Measurements from ENCODE around the gene DDX10.

GRCh38 chr11:108880510-108880909 lies 215.6 kb downstream of the DDX10 start:
- TF ChIP-seq, protein P1, sequence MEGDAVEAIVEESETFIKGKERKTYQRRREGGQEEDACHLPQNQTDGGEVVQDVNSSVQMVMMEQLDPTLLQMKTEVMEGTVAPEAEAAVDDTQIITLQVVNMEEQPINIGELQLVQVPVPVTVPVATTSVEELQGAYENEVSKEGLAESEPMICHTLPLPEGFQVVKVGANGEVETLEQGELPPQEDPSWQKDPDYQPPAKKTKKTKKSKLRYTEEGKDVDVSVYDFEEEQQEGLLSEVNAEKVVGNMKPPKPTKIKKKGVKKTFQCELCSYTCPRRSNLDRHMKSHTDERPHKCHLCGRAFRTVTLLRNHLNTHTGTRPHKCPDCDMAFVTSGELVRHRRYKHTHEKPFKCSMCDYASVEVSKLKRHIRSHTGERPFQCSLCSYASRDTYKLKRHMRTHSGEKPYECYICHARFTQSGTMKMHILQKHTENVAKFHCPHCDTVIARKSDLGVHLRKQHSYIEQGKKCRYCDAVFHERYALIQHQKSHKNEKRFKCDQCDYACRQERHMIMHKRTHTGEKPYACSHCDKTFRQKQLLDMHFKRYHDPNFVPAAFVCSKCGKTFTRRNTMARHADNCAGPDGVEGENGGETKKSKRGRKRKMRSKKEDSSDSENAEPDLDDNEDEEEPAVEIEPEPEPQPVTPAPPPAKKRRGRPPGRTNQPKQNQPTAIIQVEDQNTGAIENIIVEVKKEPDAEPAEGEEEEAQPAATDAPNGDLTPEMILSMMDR (IDR thresholded peaks at IDR 0.05; ENCODE audit: borderline replicate concordance, extremely low read depth, low read length, poor library complexity, severe bottlenecking), result no peak
- no peak for TF ChIP-seq EZH2 (IDR thresholded peaks at IDR 0.05; ENCODE audit: borderline replicate concordance, low read depth, low read length, severe bottlenecking)
